ENCODE data around the gene SIX2.

- TF ChIP-seq CTCF (IDR thresholded peaks at IDR 0.05): no peak
- no peak for TF ChIP-seq POLR2A (IDR thresholded peaks at IDR 0.05)
Observed at GRCh38 chr2:44956843-44957242, 52.4 kb downstream of the SIX2 start.

All from lower leg skin (tissue), 3 donors.